ENCODE measurements around the gene WDR91. TPM values are rescaled to one million over a fixed set of nuclear protein-coding genes. Genes with fewer than 3 reads are reported as not detected.

WDR91 gene
- total RNA-seq, 1 experiment from 2014 or later, result 10.1 TPM

- peak; percentile 26 for ATAC-seq
- H3K4me2 ChIP-seq (ENCODE audit: low read length), result peak overlapping the region; percentile 12; the same call in 1 of the 2 replicates
Measured at GRCh38 chr7:135160858-135161653, 50.3 kb downstream of the WDR91 start.

More at GRCh38 chr7:135160858-135161653, 50.3 kb downstream of the WDR91 start:
- Histone ChIP-seq H3K9ac (ENCODE audit: low read length) (no peak overlapping the region), H3K4me3 (replicated peaks in 1 of 2; ENCODE audit: low read depth in 1 of 2, low read length in 2 of 2) (no peak overlapping the region), H4K20me1 (ENCODE audit: insufficient read depth) (no peaks in the 10 kb centered on the region), H3K36me3 (ENCODE audit: control insufficient read depth in 1 of 2, insufficient read depth in 2 of 2, low read length in 2 of 2) (peaks cover 0 to 14% of the 10 kb centered on the region in 2 experiments; a peak in 1 of 4 replicates), H2AFZ (ENCODE audit: low read depth, low read length, poor library complexity, severe bottlenecking) (no peak overlapping the region), H3K9me2 (ENCODE audit: insufficient read depth) (no peaks in the 10 kb centered on the region), H3K27me3 (ENCODE audit: insufficient read depth, low read length) (no peaks in the 10 kb centered on the region), H3K4me1 (ENCODE audit: control insufficient read depth in 1 of 2, insufficient read depth in 2 of 2, low read length in 2 of 2) (peaks cover 18 to 23% of the 10 kb centered on the region in 2 experiments), H3K9me3 (ENCODE audit: control insufficient read depth in 1 of 2, insufficient read depth in 1 of 2, low read depth in 1 of 2, low read length in 2 of 2) (peaks cover 0 to 11% of the 10 kb centered on the region in 2 experiments; a peak in 1 of 4 replicates), H3K79me2 (ENCODE audit: insufficient read depth, low read length) (no peaks in the 10 kb centered on the region), H3K27ac (ENCODE audit: low read depth, low read length) (peak overlapping the region; percentile 50)
- no peak for DNase-seq (ENCODE audit: low read depth, low spot score)
- ChIA-PET CTCF (interaction anchor here (0.6 to 1.9 kb wide), 2 partner anchors 8 to 33 kb away, joined by 3 to 25 read pairs; no protein-coding TSS in a partner anchor), POLR2A (interaction anchor here (2.1 kb wide), 1 partner anchor 8 kb away, joined by 12 read pairs; no protein-coding TSS in a partner anchor), RAD21 (ENCODE audit: low non-redundant PET in 1 of 2, low total read pairs in 2 of 2, uncharacterized antibody in 2 of 2, unreplicated experiment in 2 of 2) (no interaction called here)
- no TSS peak for BruUV-seq (replicated peaks)
- TF ChIP-seq RAD21 (IDR thresholded peaks at IDR 0.05; ENCODE audit: low read depth) (no peak), JUND (IDR thresholded peaks at IDR 0.05) (no peak), REST (IDR thresholded peaks at IDR 0.05; ENCODE audit: low read depth) (no peak), SP1 (IDR thresholded peaks at IDR 0.05; ENCODE audit: low read depth) (no peak), YY1 (IDR thresholded peaks at IDR 0.05; ENCODE audit: extremely low read depth, insufficient replicate concordance, low read depth, low read length) (no peak), ATF3 (IDR thresholded peaks at IDR 0.05) (no peak), POLR2AphosphoS5 (IDR thresholded peaks at IDR 0.05; ENCODE audit: low read depth, low read length) (no peak), ZNF274 (IDR thresholded peaks at IDR 0.05; ENCODE audit: low read depth, low read length) (no peak), EGR1 (IDR thresholded peaks at IDR 0.05; ENCODE audit: low read depth) (no peak), CTCF (IDR thresholded peaks at IDR 0.05 in 2 of 3, conservative IDR thresholded peaks at IDR 0.05 in 1 of 3; ENCODE audit: borderline replicate concordance in 1 of 3, insufficient read depth in 1 of 3, low read depth in 2 of 3, low read length in 2 of 3) (no peak), ZFX (IDR thresholded peaks at IDR 0.05) (no peak), ZBTB33 (IDR thresholded peaks at IDR 0.05; ENCODE audit: extremely low read depth, insufficient replicate concordance, low read length) (no peak), SIN3A (IDR thresholded peaks at IDR 0.05; ENCODE audit: low read depth) (no peak), TCF7L2 (IDR thresholded peaks at IDR 0.05; ENCODE audit: borderline replicate concordance, extremely low read depth, insufficient read depth, insufficient read length) (no peak), CEBPB (IDR thresholded peaks at IDR 0.05; ENCODE audit: low read depth) (no peak), EZH2phosphoT487 (IDR thresholded peaks at IDR 0.05; ENCODE audit: borderline replicate concordance) (no peak), EZH2 (IDR thresholded peaks at IDR 0.05) (no peak), SRF (IDR thresholded peaks at IDR 0.05; ENCODE audit: low read depth) (no peak)
- intact Hi-C loops (cut with micrococcal nuclease), result loop anchor here (10.0 kb wide), 2 partner anchors 266 to 466 kb away; no protein-coding TSS in a partner anchor
